HEK293 (cell line): Measurements from ENCODE around the gene ZSWIM3.

Experiments used
- CTCF ChIA-PET: fragments of 350-600 bp; formaldehyde crosslinking; extraction: SDS; loops from one replicate; lab custom pipeline; 2021; ENCODE audit warnings: antibody characterized with exemption; lab: Yijun Ruan, JAX
- POLR2A ChIA-PET: fragments of 300-600 bp; formaldehyde crosslinking; extraction: SDS; loops from one replicate; lab custom pipeline; 2020; ENCODE audit warnings: antibody characterized with exemption, inconsistent platforms; lab: Yijun Ruan, JAX
- H3K27ac ChIP-seq: fragments of 200-500 bp; sonication (Bioruptor generic); 2 replicates; pipeline ENCODE4 v1.5.1; 2014; ENCODE audit warnings: low read depth, low read length, control low read depth, inconsistent platforms; ENCODE audit errors: extremely low read depth
- H3K36me3 ChIP-seq, 2 experiments: fragments of 200-500 bp in 1 of 2; sonication (Bioruptor generic) in 1 of 2; 1 replicate in 1 of 2; 2 replicates in 1 of 2; pipeline ENCODE4 v1.5.1; 2014 to 2017; ENCODE audit warnings: inconsistent platforms in 2 of 2, low read length in 2 of 2; ENCODE audit not compliant: control insufficient read depth in 2 of 2, insufficient read depth in 1 of 2
- H3K4me1 ChIP-seq: fragments of 200-500 bp; sonication (Bioruptor generic); 2 replicates; pipeline ENCODE4 v1.5.1; 2014; ENCODE audit warnings: mild to moderate bottlenecking, low read length, inconsistent platforms; ENCODE audit not compliant: control insufficient read depth, insufficient read depth
- H3K4me3 ChIP-seq: 2 replicates; pipeline ENCODE4 v1.5.1; 2011; ENCODE audit warnings: low read depth, mild to moderate bottlenecking, control low read depth, low read length, moderate library complexity
- H3K9me3 ChIP-seq: fragments of 200-500 bp; sonication (Bioruptor generic); 2 replicates; pipeline ENCODE4 v1.5.1; 2014; ENCODE audit warnings: low read depth, low read length, inconsistent platforms; ENCODE audit not compliant: control insufficient read depth, insufficient read depth
- BCL11A ChIP-seq: fragments of 450-650 bp; formaldehyde crosslinking; IDR thresholded peaks from 2 replicates; pipeline ENCODE4 v1.5.1; 2016; ENCODE audit warnings: low read depth, missing biosample characterization, missing genetic modification characterization
- BCL11B ChIP-seq: fragments of 450-650 bp; formaldehyde crosslinking; IDR thresholded peaks from 2 replicates; pipeline ENCODE4 v1.5.1; 2016; ENCODE audit warnings: low read depth, missing biosample characterization, missing genetic modification characterization
- GLIS1 ChIP-seq: fragments of 450-650 bp; formaldehyde crosslinking; IDR thresholded peaks from 2 replicates; pipeline ENCODE4 v1.5.1; 2016; ENCODE audit warnings: missing biosample characterization, missing genetic modification characterization
- KLF1 ChIP-seq: fragments of 450-650 bp; formaldehyde crosslinking; IDR thresholded peaks from 2 replicates; pipeline ENCODE4 v1.5.1; 2016; ENCODE audit warnings: missing biosample characterization, missing genetic modification characterization
- OVOL3 ChIP-seq: fragments of 450-650 bp; formaldehyde crosslinking; IDR thresholded peaks from 2 replicates; pipeline ENCODE4 v1.5.1; 2016; ENCODE audit warnings: missing biosample characterization, missing genetic modification characterization
- PATZ1 ChIP-seq: fragments of 450-650 bp; formaldehyde crosslinking; IDR thresholded peaks from 2 replicates; pipeline ENCODE4 v1.5.1; 2016; ENCODE audit warnings: missing biosample characterization, missing genetic modification characterization
- PBX3 ChIP-seq: sonication (generic); formaldehyde crosslinking; IDR thresholded peaks from 2 replicates; pipeline ENCODE4 v1.8.1; 2022; ENCODE audit warnings: mild to moderate bottlenecking, moderate library complexity, missing genetic modification reagents
- SP2 ChIP-seq: fragments of 450-650 bp; formaldehyde crosslinking; IDR thresholded peaks from 2 replicates; pipeline ENCODE4 v1.5.1; 2016; ENCODE audit warnings: missing biosample characterization, missing genetic modification characterization
- SP3 ChIP-seq: fragments of 450-650 bp; formaldehyde crosslinking; IDR thresholded peaks from 2 replicates; pipeline ENCODE4 v1.5.1; 2016; ENCODE audit warnings: missing biosample characterization, missing genetic modification characterization
- TRIM28 ChIP-seq: IDR thresholded peaks from 2 replicates; pipeline ENCODE4 v1.6.1; 2011; ENCODE audit warnings: low read length, control low read depth, borderline replicate concordance
- YY2 ChIP-seq: fragments of 450-650 bp; formaldehyde crosslinking; IDR thresholded peaks from 2 replicates; pipeline ENCODE4 v1.5.1; 2016; ENCODE audit warnings: missing biosample characterization, missing genetic modification characterization
- ZBTB11 ChIP-seq: fragments of 450-650 bp; formaldehyde crosslinking; conservative IDR thresholded peaks from 2 replicates; pipeline ENCODE4 v1.5.1; 2016; ENCODE audit warnings: low read depth, missing biosample characterization, missing genetic modification characterization
- ZBTB17 ChIP-seq: fragments of 450-650 bp; formaldehyde crosslinking; IDR thresholded peaks from 2 replicates; pipeline ENCODE4 v1.5.1; 2016; ENCODE audit warnings: missing biosample characterization, missing genetic modification characterization
- ZFP3 ChIP-seq: fragments of 450-650 bp; formaldehyde crosslinking; IDR thresholded peaks from 2 replicates; pipeline ENCODE4 v1.5.1; 2016; ENCODE audit warnings: low read depth, missing biosample characterization, missing genetic modification characterization
- ZFP69B ChIP-seq: fragments of 450-650 bp; formaldehyde crosslinking; IDR thresholded peaks from 2 replicates; pipeline ENCODE4 v1.5.1; 2016; ENCODE audit warnings: missing biosample characterization, missing genetic modification characterization
- ZNF146 ChIP-seq: fragments of 450-650 bp; formaldehyde crosslinking; IDR thresholded peaks from 2 replicates; pipeline ENCODE4 v1.5.1; 2016; ENCODE audit warnings: missing biosample characterization, missing genetic modification characterization
- ZNF2 ChIP-seq: fragments of 450-650 bp; formaldehyde crosslinking; IDR thresholded peaks from 2 replicates; pipeline ENCODE4 v1.5.1; 2016; ENCODE audit warnings: missing biosample characterization, missing genetic modification characterization
- ZNF274 ChIP-seq, 2 experiments: fragments of 200-500 bp in 1 of 2; fragments of 450-650 bp in 1 of 2; sonication (Bioruptor generic) in 1 of 2; formaldehyde crosslinking in 1 of 2; IDR thresholded peaks; 2 replicates each; pipeline versions ENCODE4 v1.5.1 to v1.6.1; 2014 to 2016; ENCODE audit warnings: borderline replicate concordance in 1 of 2, inconsistent platforms in 1 of 2, low read length in 1 of 2, missing biosample characterization in 1 of 2, missing genetic modification characterization in 1 of 2
- ZNF335 ChIP-seq: fragments of 450-650 bp; formaldehyde crosslinking; conservative IDR thresholded peaks from 2 replicates; pipeline ENCODE4 v1.5.1; 2016; ENCODE audit warnings: missing biosample characterization, missing genetic modification characterization
- ZNF341 ChIP-seq: fragments of 450-650 bp; formaldehyde crosslinking; IDR thresholded peaks from 2 replicates; pipeline ENCODE4; 2016; ENCODE audit warnings: low read depth, missing biosample characterization, missing genetic modification characterization
- ZNF366 ChIP-seq: fragments of 450-650 bp; formaldehyde crosslinking; conservative IDR thresholded peaks from 2 replicates; pipeline ENCODE4 v1.5.1; 2016; ENCODE audit warnings: missing biosample characterization, missing genetic modification characterization
- ZNF37A ChIP-seq: fragments of 450-650 bp; IDR thresholded peaks from 2 replicates; pipeline ENCODE4 v1.5.1; 2018; ENCODE audit warnings: missing biosample characterization, missing genetic modification characterization
- ZNF530 ChIP-seq: fragments of 450-650 bp; formaldehyde crosslinking; IDR thresholded peaks from 2 replicates; pipeline ENCODE4 v1.5.1; 2016; ENCODE audit warnings: low read depth, missing biosample characterization, missing genetic modification characterization
- ZNF580 ChIP-seq: fragments of 450-650 bp; formaldehyde crosslinking; IDR thresholded peaks from 2 replicates; pipeline ENCODE4 v1.5.1; 2016; ENCODE audit warnings: missing biosample characterization, missing genetic modification characterization
- ZNF600 ChIP-seq: fragments of 450-650 bp; formaldehyde crosslinking; IDR thresholded peaks from 2 replicates; pipeline ENCODE4 v1.5.1; 2016; ENCODE audit warnings: missing biosample characterization, missing genetic modification characterization
- ZNF610 ChIP-seq: fragments of 450-650 bp; formaldehyde crosslinking; IDR thresholded peaks from 2 replicates; pipeline ENCODE4 v1.5.1; 2016; ENCODE audit warnings: missing biosample characterization, missing genetic modification characterization, borderline replicate concordance
- ZNF704 ChIP-seq: fragments of 450-650 bp; formaldehyde crosslinking; IDR thresholded peaks from 2 replicates; pipeline ENCODE4 v1.5.1; 2016; ENCODE audit warnings: missing biosample characterization, missing genetic modification characterization
- ZNF707 ChIP-seq: fragments of 450-650 bp; formaldehyde crosslinking; IDR thresholded peaks from 2 replicates; pipeline ENCODE4 v1.5.1; 2016; ENCODE audit warnings: missing biosample characterization, missing genetic modification characterization
- ZSCAN23 ChIP-seq: fragments of 450-650 bp; formaldehyde crosslinking; IDR thresholded peaks from 2 replicates; pipeline ENCODE4 v1.5.1; 2016; ENCODE audit warnings: missing biosample characterization, missing genetic modification characterization
- ZSCAN30 ChIP-seq: fragments of 450-650 bp; IDR thresholded peaks from 2 replicates; pipeline ENCODE4 v1.5.1; 2018; ENCODE audit warnings: missing biosample characterization, mild to moderate bottlenecking, missing genetic modification characterization, moderate library complexity

Gene ZSWIM3

GRCh38 chr20:45857114-45857881 is at the start of gene ZSWIM3, which contains the start of gene ACOT8:
TSS of gene ZSWIM3 (plus strand) at chr20:45857614. CDS start at chr20:45857826, 212 bp downstream.
TSS of gene ACOT8 (minus strand) at chr20:45857392. CDS start at chr20:45857315, 77 bp downstream.
- ChIA-PET POLR2A (interaction anchor here (0.9 to 2.6 kb wide), 7 partner anchors 12 to 77 kb away, joined by 3 to 21 read pairs (median 4); partner anchors contain the start of genes PCIF1, SNX21 and ZSWIM1), CTCF (interaction anchor here (0.6 to 2.5 kb wide), 4 partner anchors 25 to 113 kb away, joined by 3 to 8 read pairs (median 5); no protein-coding TSS in a partner anchor)
- peak within 1 kb of the TSS; percentile 59; the same call in 1 of the 2 replicates for H3K27ac ChIP-seq
- H3K9me3 ChIP-seq, result no peaks in the 10 kb centered on the region
- H3K36me3 ChIP-seq, result peaks cover 0 to 16% of the 10 kb centered on the region in 2 experiments; a peak in 1 of 3 replicates
- H3K4me1 ChIP-seq, result peaks cover 5% of the 10 kb centered on the region
- peak within 1 kb of the TSS; percentile 60 for H3K4me3 ChIP-seq
- TF ChIP-seq ZNF580 (tag by site-specific recombination) (peak; percentile 94), ZNF274 (IDR thresholded peaks at IDR 0.05; ENCODE audit: low read length) (no peak), ZNF274 (tag by site-specific recombination; IDR thresholded peaks at IDR 0.05; ENCODE audit: borderline replicate concordance) (no peak), ZNF335 (peak; percentile 90), ZNF2 (tag by site-specific recombination) (peak; percentile 66; the same call in 1 of the 2 replicates), GLIS1 (tag by site-specific recombination) (peak; percentile 30), PATZ1 (tag by site-specific recombination) (peak; percentile 78), ZFP3 (tag by site-specific recombination) (no peak), ZFP69B (tag by site-specific recombination) (peak; percentile 75), OVOL3 (peak; percentile 37; the same call in 1 of the 2 replicates), ZNF341 (tag by site-specific recombination) (peak; percentile 56), SP3 (tag by site-specific recombination) (peak; percentile 85), SP2 (tag by site-specific recombination) (peak; percentile 98), ZSCAN30 (peak; percentile 71), BCL11B (tag by site-specific recombination) (0 out of 2 replicates have a peak, but pooled peaks have one; percentile 57), ZBTB11 (tag by site-specific recombination) (peak; percentile 94), ZNF366 (tag by site-specific recombination) (no peak), ZNF704 (tag by site-specific recombination) (no peak), ZNF600 (tag by site-specific recombination) (peak; percentile 54), ZNF530 (tag by site-specific recombination) (no peak), ZNF146 (tag by site-specific recombination) (no peak), YY2 (tag by site-specific recombination) (0 out of 2 replicates have a peak, but pooled peaks have one; percentile 38), KLF1 (tag by site-specific recombination) (peak; percentile 77), ZSCAN23 (0 out of 2 replicates have a peak, but pooled peaks have one; percentile 26), PBX3 (CRISPR knock-in tag) (peak; percentile 99), ZBTB17 (tag by site-specific recombination) (peak; percentile 54; the same call in 1 of the 2 replicates), TRIM28 (no peak), ZNF37A (tag by site-specific recombination) (no peak), ZNF610 (no peak), BCL11A (peak; percentile 91), ZNF707 (tag by site-specific recombination) (no peak)
